SK-N-SH treated with all-trans-retinoic acid at 6 μM for 48 hours (cell line): Measurements from ENCODE around the gene HSPB6.

Experiments used
- ARNTL ChIP-seq: fragments of 450-650 bp; formaldehyde crosslinking; IDR thresholded peaks from 2 replicates; pipeline ENCODE4 v1.5.0; 2020; ENCODE audit warnings: low read depth, mild to moderate bottlenecking, moderate library complexity, borderline replicate concordance
- CREB5 ChIP-seq: fragments of 250-450 bp; sonication (Bioruptor Pico); IDR thresholded peaks from 2 replicates; pipeline ENCODE4 v1.5.1; 2020; ENCODE audit warnings: low read depth, mild to moderate bottlenecking, moderate library complexity
- RARB ChIP-seq: fragments of 250-450 bp; sonication (Bioruptor Pico); IDR thresholded peaks from 2 replicates; pipeline ENCODE4 v1.8.0; 2021; ENCODE audit warnings: mild to moderate bottlenecking, moderate library complexity
- SNAI2 ChIP-seq: fragments of 250-450 bp; sonication (Bioruptor Pico); IDR thresholded peaks from 2 replicates; pipeline ENCODE4 v1.5.0; 2020; ENCODE audit warnings: mild to moderate bottlenecking, moderate library complexity
- ZC3H10 ChIP-seq: fragments of 250-450 bp; sonication (Bioruptor Pico); IDR thresholded peaks from 2 replicates; pipeline ENCODE4 v1.5.1; 2021; ENCODE audit warnings: mild to moderate bottlenecking, moderate library complexity
- ZFP30 ChIP-seq: fragments of 450-650 bp; formaldehyde crosslinking; IDR thresholded peaks from 2 replicates; pipeline ENCODE4 v1.5.0; 2022; ENCODE audit warnings: mild to moderate bottlenecking, moderate library complexity
- ZNF8 ChIP-seq: fragments of 450-650 bp; formaldehyde crosslinking; IDR thresholded peaks from 2 replicates; pipeline ENCODE4 v1.5.0; 2020; ENCODE audit warnings: mild to moderate bottlenecking, moderate library complexity
- TF ChIP-seq, protein P1 (sequence below): fragments of 250-450 bp; sonication (Bioruptor Pico); IDR thresholded peaks from 2 replicates; pipeline ENCODE4 v1.8.0; 2021; ENCODE audit warnings: low read depth, mild to moderate bottlenecking, moderate library complexity, borderline replicate concordance
- TF ChIP-seq, protein P2 (sequence below): fragments of 250-450 bp; sonication (Bioruptor Pico); IDR thresholded peaks from 2 replicates; pipeline ENCODE4 v1.8.0; 2020; ENCODE audit warnings: mild to moderate bottlenecking, moderate library complexity, borderline replicate concordance

GRCh38 chr19:35721374-35721773, 35.5 kb downstream of the HSPB6 start:
- TF ChIP-seq ZC3H10 (CRISPR knock-in tag) (no peak), RARB (CRISPR knock-in tag) (no peak), SNAI2 (CRISPR knock-in tag) (no peak), CREB5 (CRISPR knock-in tag) (no peak), ZNF8 (CRISPR knock-in tag) (no peak), ARNTL (CRISPR knock-in tag) (no peak), ZFP30 (CRISPR knock-in tag) (no peak)
- TF ChIP-seq, protein P1, sequence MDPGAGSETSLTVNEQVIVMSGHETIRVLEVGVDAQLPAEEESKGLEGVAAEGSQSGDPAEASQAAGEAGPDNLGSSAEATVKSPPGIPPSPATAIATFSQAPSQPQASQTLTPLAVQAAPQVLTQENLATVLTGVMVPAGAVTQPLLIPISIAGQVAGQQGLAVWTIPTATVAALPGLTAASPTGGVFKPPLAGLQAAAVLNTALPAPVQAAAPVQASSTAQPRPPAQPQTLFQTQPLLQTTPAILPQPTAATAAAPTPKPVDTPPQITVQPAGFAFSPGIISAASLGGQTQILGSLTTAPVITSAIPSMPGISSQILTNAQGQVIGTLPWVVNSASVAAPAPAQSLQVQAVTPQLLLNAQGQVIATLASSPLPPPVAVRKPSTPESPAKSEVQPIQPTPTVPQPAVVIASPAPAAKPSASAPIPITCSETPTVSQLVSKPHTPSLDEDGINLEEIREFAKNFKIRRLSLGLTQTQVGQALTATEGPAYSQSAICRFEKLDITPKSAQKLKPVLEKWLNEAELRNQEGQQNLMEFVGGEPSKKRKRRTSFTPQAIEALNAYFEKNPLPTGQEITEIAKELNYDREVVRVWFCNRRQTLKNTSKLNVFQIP (CRISPR knock-in tag): no peak
- TF ChIP-seq, protein P2, sequence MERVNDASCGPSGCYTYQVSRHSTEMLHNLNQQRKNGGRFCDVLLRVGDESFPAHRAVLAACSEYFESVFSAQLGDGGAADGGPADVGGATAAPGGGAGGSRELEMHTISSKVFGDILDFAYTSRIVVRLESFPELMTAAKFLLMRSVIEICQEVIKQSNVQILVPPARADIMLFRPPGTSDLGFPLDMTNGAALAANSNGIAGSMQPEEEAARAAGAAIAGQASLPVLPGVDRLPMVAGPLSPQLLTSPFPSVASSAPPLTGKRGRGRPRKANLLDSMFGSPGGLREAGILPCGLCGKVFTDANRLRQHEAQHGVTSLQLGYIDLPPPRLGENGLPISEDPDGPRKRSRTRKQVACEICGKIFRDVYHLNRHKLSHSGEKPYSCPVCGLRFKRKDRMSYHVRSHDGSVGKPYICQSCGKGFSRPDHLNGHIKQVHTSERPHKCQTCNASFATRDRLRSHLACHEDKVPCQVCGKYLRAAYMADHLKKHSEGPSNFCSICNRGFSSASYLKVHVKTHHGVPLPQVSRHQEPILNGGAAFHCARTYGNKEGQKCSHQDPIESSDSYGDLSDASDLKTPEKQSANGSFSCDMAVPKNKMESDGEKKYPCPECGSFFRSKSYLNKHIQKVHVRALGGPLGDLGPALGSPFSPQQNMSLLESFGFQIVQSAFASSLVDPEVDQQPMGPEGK (CRISPR knock-in tag): no peak
